Stimulated activated CD4-positive, alpha-beta T cell treated with anti-CD3 and anti-CD28 coated beads, TNF-alpha, amount 100 ng/mL, for 48 hours (primary cell): ENCODE measurements around the gene THSD4.
"Not testable (repeated sequence)": the region's sequence is repeated elsewhere in the genome, so short reads cannot be mapped to it uniquely, and the experiment has no call there.

ENCODE experiments used
- DNase-seq, 3 donors: peaks; one replicate each; pipeline ENCODE4 v3.0.0-alpha.2; 2020; ENCODE audit warnings: low read depth in 3 of 3

Gene THSD4

GRCh38 chr15:71121442-71121841, 6.2 kb downstream of the THSD4 start:
- DNase-seq = no peak

GRCh38 chr15:71124937-71125790, 9.9 kb downstream of the THSD4 start:
- DNase-seq = no peak

GRCh38 chr15:71125831-71126450, 10.7 kb downstream of the THSD4 start:
- no peak for DNase-seq

GRCh38 chr15:71127083-71127482, 11.8 kb downstream of the THSD4 start:
- no peak for DNase-seq

- not testable (repeated sequence) for DNase-seq
Observed at GRCh38 chr15:71128159-71128558, 12.9 kb downstream of the THSD4 start.

- DNase-seq = no peak
Observed at GRCh38 chr15:71128939-71129562, 13.8 kb downstream of the THSD4 start.

- DNase-seq = no peak
Observed at GRCh38 chr15:71129669-71130068, 14.4 kb downstream of the THSD4 start.

- DNase-seq = no peak
Observed at GRCh38 chr15:71131601-71132362, 16.5 kb downstream of the THSD4 start.

- no peak for DNase-seq
Observed at GRCh38 chr15:71133747-71134472, 18.6 kb downstream of the THSD4 start.

GRCh38 chr15:71136159-71136783, 21.0 kb downstream of the THSD4 start:
- DNase-seq = no peak

- no peak for DNase-seq
Observed at GRCh38 chr15:71136793-71137518, 21.7 kb downstream of the THSD4 start.

GRCh38 chr15:71138473-71138872, 23.2 kb downstream of the THSD4 start:
- DNase-seq = no peak

GRCh38 chr15:71139241-71139640, 24.0 kb downstream of the THSD4 start:
- no peak for DNase-seq

GRCh38 chr15:71141572-71141971, 26.3 kb downstream of the THSD4 start:
- DNase-seq = no peak

GRCh38 chr15:71142780-71143179, 27.5 kb downstream of the THSD4 start:
- DNase-seq = no peak

GRCh38 chr15:71143373-71144310, 28.4 kb downstream of the THSD4 start:
- no peak for DNase-seq

- no peak for DNase-seq
Observed at GRCh38 chr15:71145648-71146047, 30.4 kb downstream of the THSD4 start.

- DNase-seq = no peak
Observed at GRCh38 chr15:71146580-71146982, 31.3 kb downstream of the THSD4 start.

- no peak for DNase-seq
Observed at GRCh38 chr15:71148048-71148447, 32.8 kb downstream of the THSD4 start.
